ENCODE data around the gene DHRSX. TPM values are rescaled to one million over a fixed set of nuclear protein-coding genes. Genes with fewer than 3 reads are reported as not detected.

DHRSX gene
- total and polyA plus RNA-seq, 2 of the 13 experiments (the other 11 are each of a cell fraction or from before 2014, with no cell fraction given) = 15.5 to 24.3 TPM

DNA sequence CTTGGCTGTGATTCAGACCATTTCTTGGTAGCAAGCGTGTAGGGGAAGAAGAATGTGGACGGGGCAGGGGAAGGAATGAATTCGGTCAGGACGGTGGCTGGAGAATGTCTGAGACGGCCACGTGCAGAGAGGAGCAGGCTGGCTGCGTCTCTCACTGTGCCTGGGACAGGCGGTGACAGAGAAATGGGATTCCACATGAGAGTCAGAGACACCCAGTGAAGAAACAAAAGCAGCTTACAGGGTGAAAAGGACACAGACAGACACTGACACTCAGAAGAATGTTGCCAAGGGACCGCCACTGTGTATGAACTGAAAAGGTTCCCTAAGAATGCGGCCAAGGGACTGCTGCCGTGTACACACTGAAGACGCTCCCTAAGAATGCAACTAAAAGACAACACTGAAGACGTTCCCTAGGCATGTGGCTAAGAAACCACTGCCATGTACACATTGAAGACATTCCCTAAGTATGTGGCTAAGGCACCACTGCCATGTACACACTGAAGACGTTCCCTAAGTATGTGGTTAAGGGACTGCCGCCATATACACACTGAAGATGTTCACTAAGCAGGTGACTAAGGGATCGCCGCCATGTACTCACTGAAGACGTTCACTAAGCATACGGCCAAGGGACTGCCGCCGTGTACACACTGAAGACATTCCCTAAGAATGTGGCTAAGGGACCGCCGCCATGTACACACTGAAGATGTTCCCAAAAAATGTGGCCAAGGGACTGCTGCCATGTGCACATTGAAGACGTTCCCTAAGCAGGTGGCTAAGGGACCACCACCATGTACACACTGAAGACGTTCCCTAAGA, 49.1 kb downstream of the DHRSX start (continued):
- TF ChIP-seq, protein P1, sequence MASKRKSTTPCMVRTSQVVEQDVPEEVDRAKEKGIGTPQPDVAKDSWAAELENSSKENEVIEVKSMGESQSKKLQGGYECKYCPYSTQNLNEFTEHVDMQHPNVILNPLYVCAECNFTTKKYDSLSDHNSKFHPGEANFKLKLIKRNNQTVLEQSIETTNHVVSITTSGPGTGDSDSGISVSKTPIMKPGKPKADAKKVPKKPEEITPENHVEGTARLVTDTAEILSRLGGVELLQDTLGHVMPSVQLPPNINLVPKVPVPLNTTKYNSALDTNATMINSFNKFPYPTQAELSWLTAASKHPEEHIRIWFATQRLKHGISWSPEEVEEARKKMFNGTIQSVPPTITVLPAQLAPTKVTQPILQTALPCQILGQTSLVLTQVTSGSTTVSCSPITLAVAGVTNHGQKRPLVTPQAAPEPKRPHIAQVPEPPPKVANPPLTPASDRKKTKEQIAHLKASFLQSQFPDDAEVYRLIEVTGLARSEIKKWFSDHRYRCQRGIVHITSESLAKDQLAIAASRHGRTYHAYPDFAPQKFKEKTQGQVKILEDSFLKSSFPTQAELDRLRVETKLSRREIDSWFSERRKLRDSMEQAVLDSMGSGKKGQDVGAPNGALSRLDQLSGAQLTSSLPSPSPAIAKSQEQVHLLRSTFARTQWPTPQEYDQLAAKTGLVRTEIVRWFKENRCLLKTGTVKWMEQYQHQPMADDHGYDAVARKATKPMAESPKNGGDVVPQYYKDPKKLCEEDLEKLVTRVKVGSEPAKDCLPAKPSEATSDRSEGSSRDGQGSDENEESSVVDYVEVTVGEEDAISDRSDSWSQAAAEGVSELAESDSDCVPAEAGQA (IDR thresholded peaks at IDR 0.05; ENCODE audit: low read depth) = no peak
- TF ChIP-seq, protein P1 (CRISPR knock-in tag; IDR thresholded peaks at IDR 0.05; ENCODE audit: borderline replicate concordance) = no peak
- TF ChIP-seq RFX3 (CRISPR knock-in tag; IDR thresholded peaks at IDR 0.05) (no peak), NAIF1 (CRISPR knock-in tag; IDR thresholded peaks at IDR 0.05; ENCODE audit: borderline replicate concordance) (no peak), NFYC (CRISPR knock-in tag; IDR thresholded peaks at IDR 0.05) (no peak), ARHGAP35 (CRISPR knock-in tag; IDR thresholded peaks at IDR 0.05; ENCODE audit: borderline replicate concordance) (no peak), PCBP2 (optimal IDR thresholded peaks at IDR 0.05; ENCODE audit: low read depth, low read length, poor library complexity, severe bottlenecking) (no peak)

All from HepG2 (cell line).